GM19452 (cell line): ENCODE data around the gene OR2V1.
"Not testable (repeated sequence)": the region's sequence is repeated elsewhere in the genome, so short reads cannot be mapped to it uniquely, and the experiment has no call there.

Experiments
- ATAC-seq: cut with Tn5 transposase; IDR thresholded peaks from one replicate; pipeline ENCODE4 v1.9.1; 2021; ENCODE audit not compliant: unreplicated experiment

OR2V1 gene

GRCh38 chr5:181104606-181105390, 26.2 kb downstream of the OR2V1 start:
- not testable (repeated sequence) for ATAC-seq

GRCh38 chr5:181104259-181104568, 26.8 kb downstream of the OR2V1 start:
- not testable (repeated sequence) for ATAC-seq

GRCh38 chr5:181101930-181102674, 28.9 kb downstream of the OR2V1 start:
- ATAC-seq: not testable (repeated sequence)

- not testable (repeated sequence) for ATAC-seq
Measured at GRCh38 chr5:181101030-181101641, 29.8 kb downstream of the OR2V1 start.

- no peak for ATAC-seq
Measured at GRCh38 chr5:181100121-181100875, 30.7 kb downstream of the OR2V1 start.

- no peak for ATAC-seq
Measured at GRCh38 chr5:181099602-181100086, 31.3 kb downstream of the OR2V1 start.

GRCh38 chr5:181098762-181099601, 32.0 kb downstream of the OR2V1 start:
- no peak for ATAC-seq

- ATAC-seq: not testable (repeated sequence)
Measured at GRCh38 chr5:181097759-181098491, 33.0 kb downstream of the OR2V1 start.

- ATAC-seq: not testable (repeated sequence)
Measured at GRCh38 chr5:181097383-181097753, 33.6 kb downstream of the OR2V1 start.

GRCh38 chr5:181096721-181097382, 34.1 kb downstream of the OR2V1 start:
- ATAC-seq: not testable (repeated sequence)

GRCh38 chr5:181095162-181095561, 35.8 kb downstream of the OR2V1 start:
- not testable (repeated sequence) for ATAC-seq

GRCh38 chr5:181092428-181092827, 38.5 kb downstream of the OR2V1 start:
- ATAC-seq: no peak

- ATAC-seq: no peak
Measured at GRCh38 chr5:181088289-181088688, 42.7 kb downstream of the OR2V1 start.

GRCh38 chr5:181087309-181087708, 43.7 kb downstream of the OR2V1 start:
- ATAC-seq: no peak

GRCh38 chr5:181086884-181087205, 44.1 kb downstream of the OR2V1 start:
- no peak for ATAC-seq

GRCh38 chr5:181086026-181086883, 44.7 kb downstream of the OR2V1 start:
- no peak for ATAC-seq

GRCh38 chr5:181084621-181085195, 46.3 kb downstream of the OR2V1 start:
- no peak for ATAC-seq

- no peak for ATAC-seq
Measured at GRCh38 chr5:181081989-181082388, 49.0 kb downstream of the OR2V1 start.
